ENCODE data around the gene CRHR2.

CRHR2 gene

GRCh38 chr7:30665043-30665442 lies 17.2 kb downstream of the CRHR2 start:
- Histone ChIP-seq H3K36me3 (ENCODE audit: control insufficient read depth, insufficient read depth, low read length) (no peaks in the 10 kb centered on the region), H3K27ac (ENCODE audit: insufficient read depth, low read depth, low read length, poor library complexity, severe bottlenecking) (no peak overlapping the region), H3K4me3 (ENCODE audit: insufficient read depth, low read depth, low read length) (no peak overlapping the region), H3K27me3 (ENCODE audit: control insufficient read depth, insufficient read depth, low read length, poor library complexity, severe bottlenecking) (no peaks in the 10 kb centered on the region), H3K4me1 (ENCODE audit: control insufficient read depth, insufficient read depth, low read length) (no peaks in the 10 kb centered on the region), H3K9me3 (ENCODE audit: control insufficient read depth, low read length) (no peaks in the 10 kb centered on the region)
- 89 to 92% methylated on average over 8 of the region's 8 CpGs for WGBS, 2 experiments

GRCh38 chr7:30664184-30664885 lies 17.9 kb downstream of the CRHR2 start:
- Histone ChIP-seq H3K36me3 (ENCODE audit: control insufficient read depth, insufficient read depth, low read length) (no peaks in the 10 kb centered on the region), H3K9me3 (ENCODE audit: control insufficient read depth, low read length) (no peaks in the 10 kb centered on the region), H3K27ac (ENCODE audit: insufficient read depth, low read depth, low read length, poor library complexity, severe bottlenecking) (no peak overlapping the region), H3K27me3 (ENCODE audit: control insufficient read depth, insufficient read depth, low read length, poor library complexity, severe bottlenecking) (no peaks in the 10 kb centered on the region), H3K4me1 (ENCODE audit: control insufficient read depth, insufficient read depth, low read length) (no peaks in the 10 kb centered on the region), H3K4me3 (ENCODE audit: insufficient read depth, low read depth, low read length) (no peak overlapping the region)
- 92 to 94% methylated on average over 2 of the region's 2 CpGs for WGBS, 2 experiments

GRCh38 chr7:30663414-30663813 lies 18.8 kb downstream of the CRHR2 start:
- Histone ChIP-seq H3K4me3 (ENCODE audit: insufficient read depth, low read depth, low read length) (no peak overlapping the region), H3K27me3 (ENCODE audit: control insufficient read depth, insufficient read depth, low read length, poor library complexity, severe bottlenecking) (no peaks in the 10 kb centered on the region), H3K9me3 (ENCODE audit: control insufficient read depth, low read length) (no peaks in the 10 kb centered on the region), H3K27ac (ENCODE audit: insufficient read depth, low read depth, low read length, poor library complexity, severe bottlenecking) (no peak overlapping the region), H3K36me3 (ENCODE audit: control insufficient read depth, insufficient read depth, low read length) (no peaks in the 10 kb centered on the region), H3K4me1 (ENCODE audit: control insufficient read depth, insufficient read depth, low read length) (no peaks in the 10 kb centered on the region)
- 86 to 91% methylated on average over 4 of the region's 4 CpGs for WGBS, 2 experiments

- WGBS, 2 experiments: 90% methylated on average over 9 of the region's 9 CpGs
- Histone ChIP-seq H3K4me3 (ENCODE audit: insufficient read depth, low read depth, low read length) (no peak overlapping the region), H3K27ac (ENCODE audit: insufficient read depth, low read depth, low read length, poor library complexity, severe bottlenecking) (no peak overlapping the region), H3K9me3 (ENCODE audit: control insufficient read depth, low read length) (no peaks in the 10 kb centered on the region), H3K27me3 (ENCODE audit: control insufficient read depth, insufficient read depth, low read length, poor library complexity, severe bottlenecking) (no peaks in the 10 kb centered on the region), H3K36me3 (ENCODE audit: control insufficient read depth, insufficient read depth, low read length) (no peaks in the 10 kb centered on the region), H3K4me1 (ENCODE audit: control insufficient read depth, insufficient read depth, low read length) (no peaks in the 10 kb centered on the region)
Observed at GRCh38 chr7:30662431-30662939, 19.8 kb downstream of the CRHR2 start.

GRCh38 chr7:30661926-30662325 lies 20.3 kb downstream of the CRHR2 start:
- H3K27ac ChIP-seq (ENCODE audit: insufficient read depth, low read depth, low read length, poor library complexity, severe bottlenecking): no peak overlapping the region
- 93 to 97% methylated on average over 6 of the region's 6 CpGs for WGBS, 2 experiments
- H3K9me3 ChIP-seq (ENCODE audit: control insufficient read depth, low read length): no peaks in the 10 kb centered on the region
- no peaks in the 10 kb centered on the region for H3K4me1 ChIP-seq (ENCODE audit: control insufficient read depth, insufficient read depth, low read length)
- no peaks in the 10 kb centered on the region for H3K36me3 ChIP-seq (ENCODE audit: control insufficient read depth, insufficient read depth, low read length)
- no peaks in the 10 kb centered on the region for H3K27me3 ChIP-seq (ENCODE audit: control insufficient read depth, insufficient read depth, low read length, poor library complexity, severe bottlenecking)
- H3K4me3 ChIP-seq (ENCODE audit: insufficient read depth, low read depth, low read length): no peak overlapping the region

- H3K4me1 ChIP-seq (ENCODE audit: control insufficient read depth, insufficient read depth, low read length): no peaks in the 10 kb centered on the region
- H3K36me3 ChIP-seq (ENCODE audit: control insufficient read depth, insufficient read depth, low read length): no peaks in the 10 kb centered on the region
- H3K27me3 ChIP-seq (ENCODE audit: control insufficient read depth, insufficient read depth, low read length, poor library complexity, severe bottlenecking): no peaks in the 10 kb centered on the region
- no peak overlapping the region for H3K27ac ChIP-seq (ENCODE audit: insufficient read depth, low read depth, low read length, poor library complexity, severe bottlenecking)
- no peaks in the 10 kb centered on the region for H3K9me3 ChIP-seq (ENCODE audit: control insufficient read depth, low read length)
- WGBS, 2 experiments: 92 to 94% methylated on average over 16 of the region's 16 CpGs
- H3K4me3 ChIP-seq (ENCODE audit: insufficient read depth, low read depth, low read length): no peak overlapping the region
Observed at GRCh38 chr7:30660331-30661255, 21.7 kb downstream of the CRHR2 start.

- WGBS, 2 experiments: 93 to 94% methylated on average over 2 to 3 of the region's 3 CpGs
- no peaks in the 10 kb centered on the region for H3K36me3 ChIP-seq (ENCODE audit: control insufficient read depth, insufficient read depth, low read length)
- no peaks in the 10 kb centered on the region for H3K27me3 ChIP-seq (ENCODE audit: control insufficient read depth, insufficient read depth, low read length, poor library complexity, severe bottlenecking)
- H3K4me1 ChIP-seq (ENCODE audit: control insufficient read depth, insufficient read depth, low read length): no peaks in the 10 kb centered on the region
- no peak overlapping the region for H3K4me3 ChIP-seq (ENCODE audit: insufficient read depth, low read depth, low read length)
- H3K9me3 ChIP-seq (ENCODE audit: control insufficient read depth, low read length): no peaks in the 10 kb centered on the region
- no peak overlapping the region for H3K27ac ChIP-seq (ENCODE audit: insufficient read depth, low read depth, low read length, poor library complexity, severe bottlenecking)
Observed at GRCh38 chr7:30659312-30659711, 22.9 kb downstream of the CRHR2 start.

- no peak overlapping the region for H3K4me3 ChIP-seq (ENCODE audit: insufficient read depth, low read depth, low read length)
- no peaks in the 10 kb centered on the region for H3K4me1 ChIP-seq (ENCODE audit: control insufficient read depth, insufficient read depth, low read length)
- 93 to 95% methylated on average over 3 of the region's 3 CpGs for WGBS, 2 experiments
- no peaks in the 10 kb centered on the region for H3K36me3 ChIP-seq (ENCODE audit: control insufficient read depth, insufficient read depth, low read length)
- no peaks in the 10 kb centered on the region for H3K27me3 ChIP-seq (ENCODE audit: control insufficient read depth, insufficient read depth, low read length, poor library complexity, severe bottlenecking)
- no peak overlapping the region for H3K27ac ChIP-seq (ENCODE audit: insufficient read depth, low read depth, low read length, poor library complexity, severe bottlenecking)
- no peaks in the 10 kb centered on the region for H3K9me3 ChIP-seq (ENCODE audit: control insufficient read depth, low read length)
Observed at GRCh38 chr7:30658479-30659074, 23.7 kb downstream of the CRHR2 start.

GRCh38 chr7:30657131-30657530 lies 25.1 kb downstream of the CRHR2 start:
- H3K4me1 ChIP-seq (ENCODE audit: control insufficient read depth, insufficient read depth, low read length): no peaks in the 10 kb centered on the region
- H3K4me3 ChIP-seq (ENCODE audit: insufficient read depth, low read depth, low read length): no peak overlapping the region
- no peaks in the 10 kb centered on the region for H3K27me3 ChIP-seq (ENCODE audit: control insufficient read depth, insufficient read depth, low read length, poor library complexity, severe bottlenecking)
- H3K9me3 ChIP-seq (ENCODE audit: control insufficient read depth, low read length): no peaks in the 10 kb centered on the region
- 90% methylated on average over 2 of the region's 2 CpGs for WGBS, 2 experiments
- H3K27ac ChIP-seq (ENCODE audit: insufficient read depth, low read depth, low read length, poor library complexity, severe bottlenecking): no peak overlapping the region
- no peaks in the 10 kb centered on the region for H3K36me3 ChIP-seq (ENCODE audit: control insufficient read depth, insufficient read depth, low read length)
